Endothelial cell of umbilical vein (primary cell): Measurements from ENCODE around the gene COL23A1.

Source experiments
- EZH2 ChIP-seq: IDR thresholded peaks from 2 replicates; pipeline ENCODE4 v1.6.1; 2012; ENCODE audit warnings: borderline replicate concordance, low read depth, mild to moderate bottlenecking, moderate library complexity, low read length, inconsistent platforms; ENCODE audit not compliant: severe bottlenecking
- GATA2 ChIP-seq: IDR thresholded peaks from 2 replicates; pipeline ENCODE4 v1.7.0; 2011; ENCODE audit warnings: low read depth, mild to moderate bottlenecking, moderate library complexity, mixed read lengths, low read length; ENCODE audit not compliant: insufficient read length, insufficient read depth
- MAX ChIP-seq: IDR thresholded peaks from 2 replicates; pipeline ENCODE4 v1.6.1; 2011; ENCODE audit not compliant: insufficient read depth, insufficient read length
- POLR2A ChIP-seq: IDR thresholded peaks from 2 replicates; pipeline ENCODE4 v1.6.1; 2012; ENCODE audit warnings: low read depth, mild to moderate bottlenecking, control low read depth, low read length
- TF ChIP-seq, protein P1 (sequence below), 2 donors: IDR thresholded peaks; 1 replicate in 1 of 2; 2 replicates in 1 of 2; pipeline ENCODE4 v1.5.1; 2011; ENCODE audit warnings: low read length in 2 of 2, mild to moderate bottlenecking in 2 of 2, moderate library complexity in 2 of 2, control low read depth in 1 of 2, inconsistent platforms in 1 of 2, low read depth in 1 of 2; ENCODE audit not compliant: insufficient read depth in 1 of 2; ENCODE audit errors: extremely low read depth in 1 of 2

DNA sequence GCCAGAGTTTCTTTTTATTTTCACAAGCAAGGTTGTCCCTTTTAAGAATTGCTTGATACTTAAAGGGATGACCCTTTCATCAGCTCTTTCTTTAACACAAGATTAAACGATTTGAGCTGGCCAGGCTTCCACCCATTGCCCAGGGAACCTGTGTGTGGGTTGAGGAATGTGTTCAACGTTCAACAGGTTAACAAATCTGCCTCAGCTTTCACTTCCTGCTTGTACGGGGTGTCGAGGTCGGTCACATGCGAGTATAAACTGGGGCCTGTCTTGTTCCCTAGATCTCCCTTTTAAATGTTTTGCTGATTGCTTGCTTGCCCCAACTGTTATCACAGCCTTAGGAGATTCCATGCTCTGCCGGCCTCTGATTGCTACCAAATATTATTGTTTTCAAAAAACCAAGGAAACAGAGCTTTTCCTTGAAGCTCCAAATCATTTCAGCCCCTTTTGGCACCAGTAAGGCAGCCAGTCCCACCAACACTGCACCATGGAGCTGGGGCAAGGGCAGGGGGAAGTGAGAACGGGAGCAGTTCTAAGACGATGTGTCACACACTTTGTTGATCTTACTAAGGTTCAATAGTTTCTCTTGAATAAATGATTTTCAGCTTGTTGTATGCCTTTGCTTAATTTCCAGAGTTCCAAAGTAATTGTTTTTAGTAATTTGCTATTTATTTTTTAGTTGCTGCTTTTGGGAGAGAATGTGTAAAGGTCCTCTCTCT is 47.3 kb upstream of the COL23A1 start:
- no peak for TF ChIP-seq MAX
- no peak for TF ChIP-seq POLR2A
- no peak for TF ChIP-seq EZH2
- TF ChIP-seq, protein P1, sequence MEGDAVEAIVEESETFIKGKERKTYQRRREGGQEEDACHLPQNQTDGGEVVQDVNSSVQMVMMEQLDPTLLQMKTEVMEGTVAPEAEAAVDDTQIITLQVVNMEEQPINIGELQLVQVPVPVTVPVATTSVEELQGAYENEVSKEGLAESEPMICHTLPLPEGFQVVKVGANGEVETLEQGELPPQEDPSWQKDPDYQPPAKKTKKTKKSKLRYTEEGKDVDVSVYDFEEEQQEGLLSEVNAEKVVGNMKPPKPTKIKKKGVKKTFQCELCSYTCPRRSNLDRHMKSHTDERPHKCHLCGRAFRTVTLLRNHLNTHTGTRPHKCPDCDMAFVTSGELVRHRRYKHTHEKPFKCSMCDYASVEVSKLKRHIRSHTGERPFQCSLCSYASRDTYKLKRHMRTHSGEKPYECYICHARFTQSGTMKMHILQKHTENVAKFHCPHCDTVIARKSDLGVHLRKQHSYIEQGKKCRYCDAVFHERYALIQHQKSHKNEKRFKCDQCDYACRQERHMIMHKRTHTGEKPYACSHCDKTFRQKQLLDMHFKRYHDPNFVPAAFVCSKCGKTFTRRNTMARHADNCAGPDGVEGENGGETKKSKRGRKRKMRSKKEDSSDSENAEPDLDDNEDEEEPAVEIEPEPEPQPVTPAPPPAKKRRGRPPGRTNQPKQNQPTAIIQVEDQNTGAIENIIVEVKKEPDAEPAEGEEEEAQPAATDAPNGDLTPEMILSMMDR (IDR thresholded peaks at IDR 0.05; ENCODE audit: extremely low read depth in 1 of 2, insufficient read depth in 1 of 2, low read depth in 1 of 2, low read length in 2 of 2): no peak
- no peak for TF ChIP-seq GATA2
